Fibroblast of the aortic adventitia (primary cell): ENCODE data around the gene ANKRD13B. TPM values are rescaled to one million over a fixed set of nuclear protein-coding genes. Genes with fewer than 3 reads are reported as not detected.

Experiments used
- DNase-seq: peaks from one replicate; pipeline ENCODE4 v3.0.0-alpha.2; 2010; ENCODE audit warnings: low read depth
- H3K4me3 ChIP-seq: 2 replicates; pipeline ENCODE4 v1.5.1; 2011; ENCODE audit warnings: low read depth, mild to moderate bottlenecking, control low read depth, low read length, moderate library complexity
- total RNA-seq: library from RNA; depleted of rRNA; stranded (reverse); fragments of >200 nt; gene quantifications from 2 replicates; pipeline ENCODE4 v1.2.3, GENCODE V29; 2012; ENCODE audit warnings: low replicate concordance
- TF ChIP-seq, protein P1 (sequence below): IDR thresholded peaks from 2 replicates; pipeline ENCODE4 v1.5.1; 2011; ENCODE audit warnings: mild to moderate bottlenecking, low read length, control low read depth, inconsistent platforms; ENCODE audit not compliant: insufficient read depth

ANKRD13B gene
- total RNA-seq, 1 donor = 14.0 TPM

GRCh38 chr17:29581583-29582253 is 11.2 kb upstream of the ANKRD13B start:
- TF ChIP-seq, protein P1, sequence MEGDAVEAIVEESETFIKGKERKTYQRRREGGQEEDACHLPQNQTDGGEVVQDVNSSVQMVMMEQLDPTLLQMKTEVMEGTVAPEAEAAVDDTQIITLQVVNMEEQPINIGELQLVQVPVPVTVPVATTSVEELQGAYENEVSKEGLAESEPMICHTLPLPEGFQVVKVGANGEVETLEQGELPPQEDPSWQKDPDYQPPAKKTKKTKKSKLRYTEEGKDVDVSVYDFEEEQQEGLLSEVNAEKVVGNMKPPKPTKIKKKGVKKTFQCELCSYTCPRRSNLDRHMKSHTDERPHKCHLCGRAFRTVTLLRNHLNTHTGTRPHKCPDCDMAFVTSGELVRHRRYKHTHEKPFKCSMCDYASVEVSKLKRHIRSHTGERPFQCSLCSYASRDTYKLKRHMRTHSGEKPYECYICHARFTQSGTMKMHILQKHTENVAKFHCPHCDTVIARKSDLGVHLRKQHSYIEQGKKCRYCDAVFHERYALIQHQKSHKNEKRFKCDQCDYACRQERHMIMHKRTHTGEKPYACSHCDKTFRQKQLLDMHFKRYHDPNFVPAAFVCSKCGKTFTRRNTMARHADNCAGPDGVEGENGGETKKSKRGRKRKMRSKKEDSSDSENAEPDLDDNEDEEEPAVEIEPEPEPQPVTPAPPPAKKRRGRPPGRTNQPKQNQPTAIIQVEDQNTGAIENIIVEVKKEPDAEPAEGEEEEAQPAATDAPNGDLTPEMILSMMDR = no peak
- DNase-seq = no peak
- no peak overlapping the region for H3K4me3 ChIP-seq

DNA sequence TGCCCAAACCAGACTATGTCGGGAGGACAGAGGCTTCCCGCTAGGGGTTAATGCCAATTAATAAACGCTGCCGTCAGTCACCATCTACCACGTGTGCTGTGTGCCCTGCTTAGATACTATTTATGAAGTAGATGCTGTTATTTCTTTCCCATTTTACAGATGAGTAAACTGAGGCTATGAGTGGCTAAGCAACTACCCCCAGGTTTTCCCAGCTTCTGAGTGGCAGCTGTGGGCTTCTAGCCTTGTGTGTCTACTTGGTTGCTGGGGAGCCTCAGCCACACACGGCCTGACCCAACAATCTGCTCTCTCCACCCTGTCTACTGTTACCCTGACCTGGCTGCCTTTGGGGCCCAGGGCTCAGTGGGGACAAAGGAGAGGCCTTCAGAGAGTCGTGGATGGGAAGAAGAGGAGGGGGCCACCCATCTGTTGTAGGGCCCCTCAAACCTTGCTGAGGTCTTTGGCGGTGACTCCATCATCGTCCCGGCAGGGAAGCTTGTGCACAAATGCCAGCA is 10.6 kb upstream of the ANKRD13B start:
- H3K4me3 ChIP-seq = no peak overlapping the region
- no peak for DNase-seq
- TF ChIP-seq, protein P1 = no peak

GRCh38 chr17:29582772-29583171 is 10.2 kb upstream of the ANKRD13B start:
- no peak for DNase-seq
- TF ChIP-seq, protein P1 = no peak
- H3K4me3 ChIP-seq = no peak overlapping the region

- no peak for DNase-seq
- TF ChIP-seq, protein P1 = no peak
- H3K4me3 ChIP-seq = no peak overlapping the region
Measured at GRCh38 chr17:29583324-29584248, 9.3 kb upstream of the ANKRD13B start.

DNA sequence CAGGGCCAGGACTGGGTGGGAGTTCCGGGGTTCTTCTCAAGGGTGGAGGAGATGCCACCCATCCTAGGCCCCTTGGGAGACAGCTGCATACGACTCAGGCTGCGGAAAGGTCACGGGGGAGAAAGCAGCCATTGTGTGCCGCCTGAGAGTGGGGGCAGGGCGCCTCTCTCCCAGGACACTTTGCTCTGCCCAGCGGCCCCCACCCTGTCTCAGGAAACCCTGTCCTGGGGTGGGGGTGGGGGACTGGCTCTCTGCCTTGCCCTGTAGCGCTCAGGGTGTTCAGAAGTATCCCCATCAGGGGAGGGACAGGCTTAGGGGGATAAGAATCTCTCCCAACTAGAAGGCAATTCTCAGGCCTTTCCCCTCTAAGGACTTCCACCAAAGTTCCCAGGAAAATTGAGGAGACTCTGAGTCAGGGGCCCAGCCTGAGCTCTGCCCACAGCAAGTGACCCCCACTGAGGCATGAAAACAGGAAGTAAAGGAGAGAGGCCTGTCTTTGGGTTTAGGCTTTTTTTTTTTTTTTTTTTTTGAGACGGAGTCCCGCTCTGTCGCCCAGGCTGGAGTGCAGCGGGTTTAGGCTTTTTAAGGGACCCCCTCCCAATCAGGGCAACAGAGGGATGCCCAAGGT is 8.4 kb upstream of the ANKRD13B start:
- no peak for DNase-seq
- no peak overlapping the region for H3K4me3 ChIP-seq
- TF ChIP-seq, protein P1 = no peak

GRCh38 chr17:29585080-29585751 is 7.7 kb upstream of the ANKRD13B start:
- H3K4me3 ChIP-seq = no peak overlapping the region
- TF ChIP-seq, protein P1 = peak; percentile 34
- DNase-seq = no peak
